Measurements from ENCODE around the gene PTX4. TPM values are rescaled to one million over a fixed set of nuclear protein-coding genes. Genes with fewer than 3 reads are reported as not detected.
A peak's percentile ranks its signal among the peaks of the same experiment; 100 is the strongest.

PTX4 gene
- total and polyA plus RNA-seq, 9 of the 15 experiments (the other 6 are each of a cell fraction or from before 2014, with no cell fraction given), result 0.11 TPM; not detected in 8

- TF ChIP-seq, protein P1, sequence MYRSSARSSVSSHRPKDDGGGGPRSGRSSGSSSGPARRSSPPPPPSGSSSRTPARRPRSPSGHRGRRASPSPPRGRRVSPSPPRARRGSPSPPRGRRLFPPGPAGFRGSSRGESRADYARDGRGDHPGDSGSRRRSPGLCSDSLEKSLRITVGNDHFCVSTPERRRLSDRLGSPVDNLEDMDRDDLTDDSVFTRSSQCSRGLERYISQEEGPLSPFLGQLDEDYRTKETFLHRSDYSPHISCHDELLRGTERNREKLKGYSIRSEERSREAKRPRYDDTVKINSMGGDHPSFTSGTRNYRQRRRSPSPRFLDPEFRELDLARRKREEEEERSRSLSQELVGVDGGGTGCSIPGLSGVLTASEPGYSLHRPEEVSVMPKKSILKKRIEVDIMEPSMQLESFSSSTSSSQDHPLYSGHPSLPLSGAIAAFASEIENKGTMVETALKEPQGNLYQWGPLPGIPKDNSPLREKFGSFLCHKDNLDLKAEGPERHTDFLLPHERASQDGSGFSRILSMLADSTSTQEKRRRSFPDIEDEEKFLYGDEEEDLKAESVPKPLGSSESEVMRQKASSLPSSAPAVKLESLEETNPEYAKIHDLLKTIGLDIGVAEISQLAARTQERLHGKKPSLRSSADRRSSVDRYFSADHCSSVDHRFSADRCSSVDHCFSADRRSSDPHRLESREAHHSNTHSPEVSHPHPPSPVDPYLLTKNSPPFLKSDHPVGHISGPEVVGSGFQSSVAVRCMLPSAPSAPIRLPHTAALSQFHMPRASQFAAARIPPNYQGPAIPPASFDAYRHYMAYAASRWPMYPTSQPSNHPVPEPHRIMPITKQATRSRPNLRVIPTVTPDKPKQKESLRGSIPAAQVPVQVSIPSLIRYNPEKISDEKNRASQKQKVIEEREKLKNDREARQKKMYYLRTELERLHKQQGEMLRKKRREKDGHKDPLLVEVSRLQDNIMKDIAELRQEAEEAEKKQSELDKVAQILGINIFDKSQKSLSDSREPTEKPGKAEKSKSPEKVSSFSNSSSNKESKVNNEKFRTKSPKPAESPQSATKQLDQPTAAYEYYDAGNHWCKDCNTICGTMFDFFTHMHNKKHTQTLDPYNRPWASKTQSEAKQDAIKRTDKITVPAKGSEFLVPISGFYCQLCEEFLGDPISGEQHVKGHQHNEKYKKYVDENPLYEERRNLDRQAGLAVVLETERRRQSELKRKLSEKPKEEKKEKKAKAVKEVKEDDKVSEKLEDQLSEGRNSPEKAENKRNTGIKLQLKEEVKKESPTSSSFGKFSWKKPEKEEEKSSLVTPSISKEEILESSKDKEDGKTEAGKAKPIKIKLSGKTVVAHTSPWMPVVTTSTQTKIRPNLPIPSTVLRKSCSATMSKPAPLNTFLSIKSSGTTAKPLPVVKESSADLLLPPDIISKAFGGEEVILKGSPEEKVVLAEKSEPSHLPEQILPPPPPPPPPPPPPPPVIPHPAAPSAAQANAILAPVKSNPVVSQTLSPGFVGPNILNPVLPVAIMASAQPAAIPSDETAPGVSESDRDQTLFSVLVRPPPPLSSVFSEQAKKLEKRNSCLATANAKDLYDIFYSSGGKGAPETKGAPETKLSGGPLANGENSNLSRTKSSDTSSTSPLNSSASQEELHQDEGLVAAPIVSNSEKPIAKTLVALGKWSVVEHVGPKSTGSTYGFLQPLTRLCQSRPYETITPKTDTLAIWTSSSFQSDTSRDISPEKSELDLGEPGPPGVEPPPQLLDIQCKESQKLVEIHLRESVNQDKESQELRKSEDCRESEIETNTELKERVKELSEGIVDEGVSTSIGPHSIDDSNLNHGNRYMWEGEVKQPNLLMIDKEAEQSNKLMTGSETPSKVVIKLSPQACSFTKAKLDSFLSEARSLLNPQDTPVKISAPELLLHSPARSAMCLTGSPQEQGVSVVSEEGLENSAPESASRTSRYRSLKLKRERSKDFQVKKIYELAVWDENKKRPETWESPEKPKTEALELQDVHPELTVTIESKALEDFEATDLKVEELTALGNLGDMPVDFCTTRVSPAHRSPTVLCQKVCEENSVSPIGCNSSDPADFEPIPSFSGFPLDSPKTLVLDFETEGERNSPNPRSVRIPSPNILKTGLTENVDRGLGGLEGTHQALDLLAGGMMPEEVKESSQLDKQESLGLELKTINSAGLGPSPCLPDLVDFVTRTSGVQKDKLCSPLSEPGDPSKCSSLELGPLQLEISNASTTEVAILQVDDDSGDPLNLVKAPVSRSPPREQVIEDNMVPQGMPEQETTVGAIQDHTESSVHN (IDR thresholded peaks at IDR 0.05; ENCODE audit: borderline replicate concordance in 1 of 2, low read depth in 1 of 2), result no peak
- TF ChIP-seq NRF1 (conservative IDR thresholded peaks at IDR 0.05 in 1 of 2, IDR thresholded peaks at IDR 0.05 in 1 of 2), result peak in 1 of 2 experiments; percentile 41; a peak in 1 of 4 replicates
- TF ChIP-seq CBX8 (IDR thresholded peaks at IDR 0.05; ENCODE audit: borderline replicate concordance, extremely low read depth, low read depth, low read length, poor library complexity, severe bottlenecking), result no peak
- TF ChIP-seq, protein P2, sequence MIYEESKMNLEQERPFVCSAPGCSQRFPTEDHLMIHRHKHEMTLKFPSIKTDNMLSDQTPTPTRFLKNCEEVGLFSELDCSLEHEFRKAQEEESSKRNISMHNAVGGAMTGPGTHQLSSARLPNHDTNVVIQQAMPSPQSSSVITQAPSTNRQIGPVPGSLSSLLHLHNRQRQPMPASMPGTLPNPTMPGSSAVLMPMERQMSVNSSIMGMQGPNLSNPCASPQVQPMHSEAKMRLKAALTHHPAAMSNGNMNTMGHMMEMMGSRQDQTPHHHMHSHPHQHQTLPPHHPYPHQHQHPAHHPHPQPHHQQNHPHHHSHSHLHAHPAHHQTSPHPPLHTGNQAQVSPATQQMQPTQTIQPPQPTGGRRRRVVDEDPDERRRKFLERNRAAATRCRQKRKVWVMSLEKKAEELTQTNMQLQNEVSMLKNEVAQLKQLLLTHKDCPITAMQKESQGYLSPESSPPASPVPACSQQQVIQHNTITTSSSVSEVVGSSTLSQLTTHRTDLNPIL (CRISPR knock-in tag; IDR thresholded peaks at IDR 0.05), result no peak
- no peak for TF ChIP-seq NUFIP1 (IDR thresholded peaks at IDR 0.05; ENCODE audit: partially characterized antibody)
- no peak for TF ChIP-seq EHMT2 (IDR thresholded peaks at IDR 0.05)
- TF ChIP-seq L3MBTL2 (IDR thresholded peaks at IDR 0.05), result peak; percentile 99
- no peak for TF ChIP-seq RUNX1 (IDR thresholded peaks at IDR 0.05; ENCODE audit: low read depth)
- no peak for TF ChIP-seq PYGO2 (tag; IDR thresholded peaks at IDR 0.05)
- TF ChIP-seq RNF2 (IDR thresholded peaks at IDR 0.05), result peak; percentile 76
- TF ChIP-seq GATA2 (CRISPR knock-in tag; IDR thresholded peaks at IDR 0.05), result no peak
- no peak for TF ChIP-seq PCBP1 (IDR thresholded peaks at IDR 0.05; ENCODE audit: low read depth, low read length, poor library complexity, severe bottlenecking)
- TF ChIP-seq ZBTB7A (IDR thresholded peaks at IDR 0.05; ENCODE audit: borderline replicate concordance, control insufficient read depth, low read depth, low read length), result peak; percentile 87; the same call in 1 of the 2 replicates
- no peak for TF ChIP-seq ZNF197 (CRISPR knock-in tag; IDR thresholded peaks at IDR 0.05; ENCODE audit: low read depth)
- TF ChIP-seq PHF21A (IDR thresholded peaks at IDR 0.05; ENCODE audit: borderline replicate concordance, low read depth), result no peak
- TF ChIP-seq ZNF175 (CRISPR knock-in tag; IDR thresholded peaks at IDR 0.05; ENCODE audit: low read depth), result 0 out of 2 replicates have a peak, but pooled peaks have one; percentile 43
These were observed 13.8 kb downstream of the PTX4 start, which contains the start of gene CLCN7 (continued) for GRCh38 chr16:1474796-1475551.
